Skeletal muscle cell (primary cell): ENCODE results near the gene AFAP1.
A peak's percentile ranks its signal among the peaks of the same experiment; 100 is the strongest.

Experiments used
- DNase-seq: peaks from one replicate; pipeline ENCODE4 v3.0.0-alpha.2; 2010; ENCODE audit warnings: low read depth
- H3K4me3 ChIP-seq: 2 replicates; pipeline ENCODE4 v1.5.1; 2011; ENCODE audit warnings: low read depth, mild to moderate bottlenecking, control low read depth, low read length, moderate library complexity

Gene AFAP1

GRCh38 chr4:7831330-7831729 is 108.3 kb downstream of the AFAP1 start:
- H3K4me3 ChIP-seq, result no peak overlapping the region
- DNase-seq, result peak; percentile 81

GRCh38 chr4:7830747-7831146 is 108.9 kb downstream of the AFAP1 start:
- no peak for DNase-seq
- no peak overlapping the region for H3K4me3 ChIP-seq

GRCh38 chr4:7829652-7830580 is 109.7 kb downstream of the AFAP1 start:
- no peak overlapping the region for H3K4me3 ChIP-seq
- DNase-seq, result no peak

- no peak for DNase-seq
- H3K4me3 ChIP-seq, result no peak overlapping the region
Measured at GRCh38 chr4:7828793-7829301, 110.8 kb downstream of the AFAP1 start.

- no peak overlapping the region for H3K4me3 ChIP-seq
- DNase-seq, result peak; percentile 100
Measured at GRCh38 chr4:7828011-7828720, 111.5 kb downstream of the AFAP1 start.

- no peak overlapping the region for H3K4me3 ChIP-seq
- no peak for DNase-seq
Measured at GRCh38 chr4:7827566-7827965, 112.1 kb downstream of the AFAP1 start.

GRCh38 chr4:7826909-7827306 is 112.8 kb downstream of the AFAP1 start:
- H3K4me3 ChIP-seq, result no peak overlapping the region

GRCh38 chr4:7826176-7826908 is 113.3 kb downstream of the AFAP1 start:
- no peak for DNase-seq
- H3K4me3 ChIP-seq, result no peak overlapping the region

More at GRCh38 chr4:7826909-7827306, 112.8 kb downstream of the AFAP1 start:
- DNase-seq, result no peak

GRCh38 chr4:7824218-7824617 is 115.4 kb downstream of the AFAP1 start:
- DNase-seq, result no peak

GRCh38 chr4:7823416-7823824 is 116.2 kb downstream of the AFAP1 start:
- no peak overlapping the region for H3K4me3 ChIP-seq
- no peak for DNase-seq

More at GRCh38 chr4:7824218-7824617, 115.4 kb downstream of the AFAP1 start:
- H3K4me3 ChIP-seq, result no peak overlapping the region

GRCh38 chr4:7822877-7823276 is 116.8 kb downstream of the AFAP1 start:
- no peak for DNase-seq
- no peak overlapping the region for H3K4me3 ChIP-seq

GRCh38 chr4:7822137-7822505 is 117.5 kb downstream of the AFAP1 start:
- no peak overlapping the region for H3K4me3 ChIP-seq

GRCh38 chr4:7821245-7822136 is 118.2 kb downstream of the AFAP1 start:
- no peak for DNase-seq
- no peak overlapping the region for H3K4me3 ChIP-seq

More at GRCh38 chr4:7822137-7822505, 117.5 kb downstream of the AFAP1 start:
- DNase-seq, result no peak

- no peak overlapping the region for H3K4me3 ChIP-seq
- DNase-seq, result no peak
Measured at GRCh38 chr4:7820031-7820818, 119.4 kb downstream of the AFAP1 start.

GRCh38 chr4:7819446-7819845 is 120.2 kb downstream of the AFAP1 start:
- no peak overlapping the region for H3K4me3 ChIP-seq
- DNase-seq, result no peak

GRCh38 chr4:7818399-7818911 is 121.2 kb downstream of the AFAP1 start:
- no peak overlapping the region for H3K4me3 ChIP-seq
- DNase-seq, result no peak

GRCh38 chr4:7817877-7818398 is 121.7 kb downstream of the AFAP1 start:
- DNase-seq, result no peak
- H3K4me3 ChIP-seq, result no peak overlapping the region

- H3K4me3 ChIP-seq, result no peak overlapping the region
- DNase-seq, result no peak
Measured at GRCh38 chr4:7816771-7817170, 122.9 kb downstream of the AFAP1 start.
